B cell (primary cell): ENCODE data around the gene ARFGAP1. TPM values are rescaled to one million over a fixed set of nuclear protein-coding genes. Genes with fewer than 3 reads are reported as not detected.

ENCODE experiments used
- ATAC-seq: fragments of 200-7000 bp; cut with Tn5 transposase; one replicate; pipeline ENCODE4 v1.10.0; 2021; ENCODE audit warnings: low read depth, mild to moderate bottlenecking, moderate number of reproducible peaks, moderate library complexity
- CTCF ChIA-PET: fragments of 350-600 bp; sonication (Branson Sonifier 250); formaldehyde crosslinking; loops from one replicate; lab custom pipeline; 2021; ENCODE audit warnings: antibody characterized with exemption, inconsistent platforms; lab: Charles Lee
- POLR2A ChIA-PET: fragments of 350-600 bp; sonication (Branson Sonifier 250); formaldehyde crosslinking; loops from one replicate; lab custom pipeline; 2021; ENCODE audit warnings: antibody characterized with exemption; lab: Charles Lee
- DNase-seq: peaks from one replicate; pipeline ENCODE4 v3.0.0; 2013
- H2AFZ ChIP-seq: 2 replicates; pipeline ENCODE4 v1.6.1; 2012; ENCODE audit warnings: mild to moderate bottlenecking, low read depth, low read length; ENCODE audit not compliant: insufficient read depth, poor library complexity, severe bottlenecking
- H3K27ac ChIP-seq, 2 donors: 1 replicate in 1 of 2; 2 replicates in 1 of 2; pipeline ENCODE4 v1.5.1; 2012 to 2013; ENCODE audit warnings: low read length in 2 of 2, mild to moderate bottlenecking in 2 of 2, moderate library complexity in 1 of 2
- H3K27me3 ChIP-seq, 4 experiments: fragments of 200-600 bp in 1 of 4; sonication (generic) in 1 of 4; replicated peaks in 1 of 4; 1 replicate in 2 of 4; 2 replicates in 2 of 4; pipeline versions ENCODE4 v1.6.1 to v1.7.0; 2013 to 2016; ENCODE audit warnings: low read length in 3 of 4, mild to moderate bottlenecking in 2 of 4, mixed read lengths in 1 of 4, moderate library complexity in 1 of 4; ENCODE audit not compliant: insufficient read depth in 4 of 4, control insufficient read depth in 3 of 4; ENCODE audit errors: control extremely low read depth in 1 of 4
- H3K36me3 ChIP-seq, 2 experiments: replicated peaks in 1 of 2; 1 replicate in 1 of 2; 2 replicates in 1 of 2; pipeline versions ENCODE4 v1.6.1 to v1.7.1; 2013; ENCODE audit warnings: low read length in 1 of 2; ENCODE audit not compliant: insufficient read depth in 2 of 2, control insufficient read depth in 1 of 2; ENCODE audit errors: control extremely low read depth in 1 of 2, extremely low read depth in 1 of 2
- H3K4me1 ChIP-seq, 2 donors: fragments of 200-600 bp in 1 of 2; sonication (generic) in 1 of 2; 1 replicate in 1 of 2; 2 replicates in 1 of 2; pipeline versions ENCODE4 v1.5.1 to v1.6.1; 2013 to 2017; ENCODE audit warnings: low read length in 2 of 2; ENCODE audit not compliant: control insufficient read depth in 2 of 2, insufficient read depth in 2 of 2
- H3K4me2 ChIP-seq: replicated peaks from 2 replicates; pipeline ENCODE3; 2012; ENCODE audit warnings: mild to moderate bottlenecking, low read depth, low read length; ENCODE audit not compliant: poor library complexity, severe bottlenecking
- H3K4me3 ChIP-seq, 5 experiments: fragments of 200-600 bp in 1 of 5; sonication (generic) in 1 of 5; 1 replicate in 3 of 5; 2 replicates in 2 of 5; pipeline versions ENCODE4 v1.5.1 to v1.7.0; 2011 to 2016; ENCODE audit warnings: low read length in 4 of 5, mild to moderate bottlenecking in 4 of 5, low read depth in 2 of 5, control low read depth in 1 of 5, moderate library complexity in 1 of 5; ENCODE audit not compliant: insufficient read depth in 1 of 5; ENCODE audit errors: control extremely low read depth in 1 of 5, extremely low read depth in 1 of 5
- H3K79me2 ChIP-seq: fragments of 200-600 bp; sonication (generic); one replicate; pipeline ENCODE4 v1.6.0; 2016; ENCODE audit warnings: low read length; ENCODE audit not compliant: control insufficient read depth, insufficient read depth
- H3K9ac ChIP-seq: fragments of 200-600 bp; sonication (generic); 2 replicates; pipeline ENCODE4 v1.6.1; 2017; ENCODE audit warnings: mild to moderate bottlenecking, low read length, moderate library complexity
- H3K9me3 ChIP-seq, 3 donors: one replicate each; pipeline versions ENCODE4 v1.6.1 to v1.7.1; 2013; ENCODE audit warnings: low read length in 2 of 3; ENCODE audit not compliant: control insufficient read depth in 2 of 3, insufficient read depth in 1 of 3; ENCODE audit errors: control extremely low read depth in 1 of 3
- H4K20me1 ChIP-seq: 2 replicates; pipeline ENCODE4 v1.6.0; 2012; ENCODE audit warnings: mild to moderate bottlenecking, low read length; ENCODE audit not compliant: insufficient read depth, control insufficient read depth, poor library complexity, severe bottlenecking
- H3K27ac Mint-ChIP-seq: one replicate; pipeline ENCODE4 v1.8.0; 2021; ENCODE audit warnings: mixed read lengths
- H3K27me3 Mint-ChIP-seq: one replicate; pipeline ENCODE4 v1.8.0; 2021; ENCODE audit warnings: mixed read lengths
- H3K4me1 Mint-ChIP-seq: one replicate; pipeline ENCODE4 v1.8.0; 2021; ENCODE audit warnings: mixed read lengths
- H3K4me3 Mint-ChIP-seq: one replicate; pipeline ENCODE4 v1.8.0; 2021; ENCODE audit warnings: mixed read lengths
- H3K9me3 Mint-ChIP-seq: one replicate; pipeline ENCODE4 v1.8.0; 2022; ENCODE audit warnings: mixed read lengths; ENCODE audit not compliant: insufficient read depth
- EZH2 ChIP-seq: IDR thresholded peaks from 2 replicates; pipeline ENCODE4 v1.6.1; 2012; ENCODE audit warnings: borderline replicate concordance, low read depth, mild to moderate bottlenecking, moderate library complexity, low read length; ENCODE audit not compliant: insufficient read depth, poor library complexity, severe bottlenecking
- WGBS: methylation state at CpG from one replicate; pipeline ENCODE4 v1.1.5; 2013; ENCODE audit warnings: missing lambda C conversion rate; ENCODE audit not compliant: insufficient coverage; 5-methylcytosine and 5-hydroxymethylcytosine counted together
- intact Hi-C: fragments of 100-400 bp; cut with micrococcal nuclease; formaldehyde crosslinking; loops from one replicate; pipeline ENCODE4 v1.10.0; 2022
- polyA plus RNA-seq: library from polyadenylated mRNA; depleted of rRNA; stranded (reverse); fragments of >200 nt; gene quantifications from 2 replicates; pipeline ENCODE4 v1.2.3, GENCODE V29; 2012
- total RNA-seq, 2 donors: library from RNA; stranded (reverse); fragments of 120-200 nt in 1 of 2; gene quantifications; 1 replicate in 1 of 2; 2 replicates in 1 of 2; pipeline versions ENCODE4 v1.2.3 to v1.2.4, GENCODE V29; 2013 to 2022
- TF ChIP-seq, protein P1 (sequence below): fragments of 200-600 bp; IDR thresholded peaks from one replicate; pipeline ENCODE4 v1.8.0; 2022; ENCODE audit warnings: antibody characterized with exemption, mild to moderate bottlenecking

ARFGAP1 gene
- total and polyA plus RNA-seq, 2 donors (not counting 1 experiment from before 2014, with no cell fraction given), result 83.2 to 99.4 TPM

DNA sequence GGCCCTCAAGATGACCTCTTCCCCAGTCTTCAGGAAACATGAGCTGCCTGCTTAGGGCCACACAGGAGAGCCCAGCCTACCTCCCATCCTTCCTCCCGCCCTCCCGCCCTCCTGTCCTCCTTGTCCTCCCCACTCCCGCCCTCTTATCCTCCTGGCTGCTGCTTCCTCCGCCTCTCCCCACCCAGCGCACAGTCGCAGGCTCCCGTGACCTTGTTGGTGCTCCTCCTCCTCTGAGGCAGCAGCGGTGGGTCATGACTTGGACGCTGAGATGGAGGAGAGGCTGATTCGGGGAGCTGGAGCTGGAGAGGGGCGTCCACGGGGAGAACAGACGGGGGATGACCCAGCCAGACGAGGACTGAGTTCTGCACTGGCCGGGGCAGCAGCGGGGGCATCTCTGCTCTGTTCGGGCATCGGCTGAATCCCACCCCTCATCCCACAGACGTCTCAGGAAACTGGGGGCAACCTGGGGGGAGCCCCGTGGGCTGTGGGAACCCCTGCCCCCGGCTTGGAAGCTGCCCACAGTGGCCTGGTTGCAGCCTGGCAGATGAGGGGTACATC lies 56.2 kb downstream of the ARFGAP1 start:
- Mint-ChIP-seq H3K27me3 (peaks cover 10% of the 10 kb centered on the region), H3K4me3 (no peak overlapping the region), H3K4me1 (peaks cover 5% of the 10 kb centered on the region), H3K9me3 (peaks cover 8% of the 10 kb centered on the region), H3K27ac (no peak overlapping the region)
- 86% methylated on average over 10 of the region's 21 CpGs for WGBS
- Histone ChIP-seq H2AFZ (no peak overlapping the region), H3K4me3 (no peak overlapping the region), H3K27me3 (peaks cover 0 to 2% (median 0%) of the 10 kb centered on the region in 4 experiments), H3K36me3 (no peaks in the 10 kb centered on the region), H3K4me1 (peaks cover 10 to 16% of the 10 kb centered on the region in 2 donors), H4K20me1 (no peaks in the 10 kb centered on the region), H3K4me2 (no peak overlapping the region), H3K79me2 (no peaks in the 10 kb centered on the region), H3K9ac (no peak overlapping the region), H3K9me3 (peaks cover 0 to 64% (median 10%) of the 10 kb centered on the region in 3 donors), H3K27ac (no peak overlapping the region)
- TF ChIP-seq, protein P1, sequence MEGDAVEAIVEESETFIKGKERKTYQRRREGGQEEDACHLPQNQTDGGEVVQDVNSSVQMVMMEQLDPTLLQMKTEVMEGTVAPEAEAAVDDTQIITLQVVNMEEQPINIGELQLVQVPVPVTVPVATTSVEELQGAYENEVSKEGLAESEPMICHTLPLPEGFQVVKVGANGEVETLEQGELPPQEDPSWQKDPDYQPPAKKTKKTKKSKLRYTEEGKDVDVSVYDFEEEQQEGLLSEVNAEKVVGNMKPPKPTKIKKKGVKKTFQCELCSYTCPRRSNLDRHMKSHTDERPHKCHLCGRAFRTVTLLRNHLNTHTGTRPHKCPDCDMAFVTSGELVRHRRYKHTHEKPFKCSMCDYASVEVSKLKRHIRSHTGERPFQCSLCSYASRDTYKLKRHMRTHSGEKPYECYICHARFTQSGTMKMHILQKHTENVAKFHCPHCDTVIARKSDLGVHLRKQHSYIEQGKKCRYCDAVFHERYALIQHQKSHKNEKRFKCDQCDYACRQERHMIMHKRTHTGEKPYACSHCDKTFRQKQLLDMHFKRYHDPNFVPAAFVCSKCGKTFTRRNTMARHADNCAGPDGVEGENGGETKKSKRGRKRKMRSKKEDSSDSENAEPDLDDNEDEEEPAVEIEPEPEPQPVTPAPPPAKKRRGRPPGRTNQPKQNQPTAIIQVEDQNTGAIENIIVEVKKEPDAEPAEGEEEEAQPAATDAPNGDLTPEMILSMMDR, result no peak
- TF ChIP-seq EZH2, result no peak
- POLR2A ChIA-PET, result no interaction called here
- intact Hi-C loops, result no loop called here
- DNase-seq (no peak), ATAC-seq (no peak)
- CTCF ChIA-PET, result no interaction called here

DNA sequence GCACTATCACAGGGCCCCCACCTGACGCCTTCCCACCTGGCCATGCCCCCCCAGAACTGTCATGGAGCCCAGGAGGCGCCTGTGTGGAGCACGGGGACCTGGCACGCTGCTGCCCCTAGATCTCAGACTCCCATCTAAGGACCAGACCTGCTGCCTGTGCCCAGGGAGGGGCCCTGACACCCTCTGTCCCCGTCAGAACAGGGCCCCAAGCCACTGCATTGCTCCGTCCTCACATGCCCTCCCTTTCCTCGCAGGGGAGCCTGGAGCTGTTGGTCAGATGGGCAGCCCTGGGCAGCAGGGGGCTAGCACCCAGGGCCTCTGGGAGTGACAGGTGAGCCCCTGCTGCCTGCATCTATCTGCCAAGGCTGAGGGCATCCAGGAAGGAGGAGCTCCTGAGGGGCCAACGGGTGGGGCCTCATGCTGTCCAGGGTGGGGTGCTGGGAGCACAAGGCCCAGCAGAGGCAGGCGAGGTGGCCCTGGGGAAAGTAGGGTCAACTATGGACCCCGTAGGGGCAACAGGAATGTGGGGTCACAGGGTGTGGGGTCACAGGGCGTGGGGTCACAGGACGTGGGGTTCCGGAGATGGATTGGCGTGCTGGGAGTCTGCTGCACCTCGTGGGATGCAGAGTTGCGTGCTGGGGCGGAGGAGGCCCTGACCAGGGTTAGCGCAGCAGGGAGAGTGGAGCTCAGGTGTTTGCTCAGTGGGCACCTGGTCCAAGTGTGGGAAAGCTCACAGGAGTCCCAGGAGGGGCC lies 56.9 kb downstream of the ARFGAP1 start:
- no peak for DNase-seq
- H3K9ac ChIP-seq, result no peak overlapping the region
- H3K4me1 Mint-ChIP-seq, result peaks cover 5% of the 10 kb centered on the region
- H2AFZ ChIP-seq, result no peak overlapping the region
- peaks cover 10 to 16% of the 10 kb centered on the region in 2 donors for H3K4me1 ChIP-seq
- H3K27me3 Mint-ChIP-seq, result peaks cover 7% of the 10 kb centered on the region
- no peak overlapping the region for H3K4me3 Mint-ChIP-seq
- no peak for TF ChIP-seq EZH2
- TF ChIP-seq, protein P1, result no peak
- no peaks in the 10 kb centered on the region for H3K36me3 ChIP-seq
- H3K79me2 ChIP-seq, result no peaks in the 10 kb centered on the region
- H3K4me3 ChIP-seq, result no peak overlapping the region
- ChIA-PET CTCF (no interaction called here), POLR2A (no interaction called here)
- no peak for ATAC-seq
- intact Hi-C loops, result no loop called here
- H4K20me1 ChIP-seq, result no peaks in the 10 kb centered on the region
- peaks cover 0 to 64% (median 10%) of the 10 kb centered on the region in 3 donors for H3K9me3 ChIP-seq
- H3K27ac ChIP-seq, result no peak overlapping the region
- no peak overlapping the region for H3K4me2 ChIP-seq
- H3K27ac Mint-ChIP-seq, result no peak overlapping the region
- peaks cover 0 to 2% (median 0%) of the 10 kb centered on the region in 4 experiments for H3K27me3 ChIP-seq
- WGBS, result 92% methylated on average over 18 of the region's 18 CpGs
- H3K9me3 Mint-ChIP-seq, result peaks cover 8% of the 10 kb centered on the region
